HepG2 (cell line): Measurements from ENCODE around the gene PRICKLE3. TPM values are rescaled to one million over a fixed set of nuclear protein-coding genes. Genes with fewer than 3 reads are reported as not detected.

Experiments
- PHF21A ChIP-seq: sonication (generic); formaldehyde crosslinking; IDR thresholded peaks from 2 replicates; pipeline ENCODE4 v1.5.0; 2020; ENCODE audit warnings: mild to moderate bottlenecking, missing genetic modification reagents
- ZNF326 ChIP-seq: sonication (generic); formaldehyde crosslinking; IDR thresholded peaks from 2 replicates; pipeline ENCODE4 v1.4.0; 2020; ENCODE audit warnings: missing genetic modification reagents, borderline replicate concordance
- polyA plus RNA-seq, 8 experiments: library from polyadenylated mRNA; depleted of rRNA in 3 of 8; stranded (reverse) in 7 of 8; unstranded in 1 of 8; fragments of >200 nt; fragmentation: Illumina TruSeq in 4 of 8; extraction: Trizol in 4 of 8; gene quantifications; 2 replicates each; pipeline versions ENCODE4 v1.2.1 to v1.2.3, GENCODE V29; 2011 to 2016; ENCODE audit warnings: low read depth in 4 of 8, missing spikeins in 1 of 8, mixed read lengths in 1 of 8; ENCODE audit not compliant: insufficient read depth in 1 of 8
- total RNA-seq, 5 experiments: library from RNA; depleted of rRNA; stranded (reverse); fragments of >200 nt; fragmentation: Illumina TruSeq; extraction: Trizol; gene quantifications; 2 replicates each; pipeline ENCODE4 v1.2.3, GENCODE V29; 2016; ENCODE audit warnings: low read depth in 1 of 5
- TF ChIP-seq, protein P1 (sequence below): sonication (generic); formaldehyde crosslinking; IDR thresholded peaks from 2 replicates; pipeline ENCODE4 v1.4.0; 2020; ENCODE audit warnings: missing genetic modification reagents
- TF ChIP-seq, protein P2 (sequence below): sonication (generic); formaldehyde crosslinking; IDR thresholded peaks from 2 replicates; pipeline ENCODE4 v1.8.0; 2022; ENCODE audit warnings: missing genetic modification reagents, mild to moderate bottlenecking, moderate library complexity, borderline replicate concordance
- TF ChIP-seq, protein P3 (sequence below): sonication (generic); formaldehyde crosslinking; IDR thresholded peaks from 2 replicates; pipeline ENCODE4 v1.4.0; 2020; ENCODE audit warnings: missing genetic modification reagents
- TF ChIP-seq, protein P4 (sequence below): sonication (generic); formaldehyde crosslinking; IDR thresholded peaks from 2 replicates; pipeline ENCODE4 v1.5.0; 2020; ENCODE audit warnings: mild to moderate bottlenecking, missing genetic modification reagents
- TF ChIP-seq, protein P5 (sequence below): IDR thresholded peaks from 2 replicates; pipeline ENCODE4 v1.4.0; 2020; ENCODE audit warnings: mild to moderate bottlenecking, missing genetic modification reagents
- TF ChIP-seq, protein P6 (sequence below): sonication (generic); formaldehyde crosslinking; IDR thresholded peaks from 2 replicates; pipeline ENCODE4 v1.4.0; 2020; ENCODE audit warnings: mild to moderate bottlenecking, missing genetic modification reagents
- TF ChIP-seq, protein P7 (sequence below): fragments of 450-650 bp; IDR thresholded peaks from 2 replicates; pipeline ENCODE4 v1.6.1; 2017
- TF ChIP-seq, protein P8 (sequence below): conservative IDR thresholded peaks from 2 replicates; pipeline ENCODE4 v1.6.1; 2018; ENCODE audit warnings: missing genetic modification reagents

Gene PRICKLE3
- total and polyA plus RNA-seq, 2 of the 13 experiments (the other 11 are each of a cell fraction or from before 2014, with no cell fraction given), result 2.6 TPM

DNA sequence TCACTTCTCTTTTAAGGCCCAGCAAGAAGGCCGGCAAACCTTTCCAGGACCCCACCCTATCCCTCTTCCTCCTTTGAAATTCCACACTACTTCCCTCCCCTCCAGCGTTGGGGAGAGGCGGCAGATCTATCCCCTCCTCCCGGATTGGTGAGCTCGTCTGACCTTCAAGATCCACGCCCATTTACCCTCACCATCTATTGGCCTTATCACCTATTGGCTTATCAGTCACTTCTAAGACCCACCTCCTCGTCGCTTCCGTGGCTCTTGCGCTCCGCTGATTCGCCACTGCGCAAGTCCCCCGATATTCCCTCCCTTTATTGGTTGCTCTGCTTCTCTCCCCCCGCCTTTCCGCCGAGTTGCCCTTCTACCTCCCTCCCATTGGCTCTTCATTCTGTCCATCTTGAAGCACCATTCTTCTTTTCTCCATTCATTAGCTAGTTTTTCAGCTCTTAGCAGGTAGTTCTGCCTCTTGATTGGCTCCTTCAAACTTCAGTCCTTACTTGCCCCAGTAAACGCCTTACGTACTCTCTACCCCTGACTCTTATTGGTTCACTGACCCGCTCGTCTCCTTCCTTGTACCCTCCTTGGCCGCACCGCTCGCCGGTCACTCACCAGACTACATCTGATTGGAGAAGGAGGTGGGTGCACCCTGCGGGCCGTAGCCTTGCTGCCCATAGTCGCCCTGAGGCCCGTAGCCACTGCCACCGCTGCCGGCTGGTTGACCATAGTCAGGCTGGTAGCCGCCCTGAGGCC lies 4.8 kb upstream of the PRICKLE3 start (continued):
- TF ChIP-seq, protein P1, sequence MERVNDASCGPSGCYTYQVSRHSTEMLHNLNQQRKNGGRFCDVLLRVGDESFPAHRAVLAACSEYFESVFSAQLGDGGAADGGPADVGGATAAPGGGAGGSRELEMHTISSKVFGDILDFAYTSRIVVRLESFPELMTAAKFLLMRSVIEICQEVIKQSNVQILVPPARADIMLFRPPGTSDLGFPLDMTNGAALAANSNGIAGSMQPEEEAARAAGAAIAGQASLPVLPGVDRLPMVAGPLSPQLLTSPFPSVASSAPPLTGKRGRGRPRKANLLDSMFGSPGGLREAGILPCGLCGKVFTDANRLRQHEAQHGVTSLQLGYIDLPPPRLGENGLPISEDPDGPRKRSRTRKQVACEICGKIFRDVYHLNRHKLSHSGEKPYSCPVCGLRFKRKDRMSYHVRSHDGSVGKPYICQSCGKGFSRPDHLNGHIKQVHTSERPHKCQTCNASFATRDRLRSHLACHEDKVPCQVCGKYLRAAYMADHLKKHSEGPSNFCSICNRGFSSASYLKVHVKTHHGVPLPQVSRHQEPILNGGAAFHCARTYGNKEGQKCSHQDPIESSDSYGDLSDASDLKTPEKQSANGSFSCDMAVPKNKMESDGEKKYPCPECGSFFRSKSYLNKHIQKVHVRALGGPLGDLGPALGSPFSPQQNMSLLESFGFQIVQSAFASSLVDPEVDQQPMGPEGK (CRISPR knock-in tag), result no peak
- TF ChIP-seq, protein P2, sequence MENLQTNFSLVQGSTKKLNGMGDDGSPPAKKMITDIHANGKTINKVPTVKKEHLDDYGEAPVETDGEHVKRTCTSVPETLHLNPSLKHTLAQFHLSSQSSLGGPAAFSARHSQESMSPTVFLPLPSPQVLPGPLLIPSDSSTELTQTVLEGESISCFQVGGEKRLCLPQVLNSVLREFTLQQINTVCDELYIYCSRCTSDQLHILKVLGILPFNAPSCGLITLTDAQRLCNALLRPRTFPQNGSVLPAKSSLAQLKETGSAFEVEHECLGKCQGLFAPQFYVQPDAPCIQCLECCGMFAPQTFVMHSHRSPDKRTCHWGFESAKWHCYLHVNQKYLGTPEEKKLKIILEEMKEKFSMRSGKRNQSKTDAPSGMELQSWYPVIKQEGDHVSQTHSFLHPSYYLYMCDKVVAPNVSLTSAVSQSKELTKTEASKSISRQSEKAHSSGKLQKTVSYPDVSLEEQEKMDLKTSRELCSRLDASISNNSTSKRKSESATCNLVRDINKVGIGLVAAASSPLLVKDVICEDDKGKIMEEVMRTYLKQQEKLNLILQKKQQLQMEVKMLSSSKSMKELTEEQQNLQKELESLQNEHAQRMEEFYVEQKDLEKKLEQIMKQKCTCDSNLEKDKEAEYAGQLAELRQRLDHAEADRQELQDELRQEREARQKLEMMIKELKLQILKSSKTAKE (CRISPR knock-in tag), result no peak
- TF ChIP-seq, protein P3, sequence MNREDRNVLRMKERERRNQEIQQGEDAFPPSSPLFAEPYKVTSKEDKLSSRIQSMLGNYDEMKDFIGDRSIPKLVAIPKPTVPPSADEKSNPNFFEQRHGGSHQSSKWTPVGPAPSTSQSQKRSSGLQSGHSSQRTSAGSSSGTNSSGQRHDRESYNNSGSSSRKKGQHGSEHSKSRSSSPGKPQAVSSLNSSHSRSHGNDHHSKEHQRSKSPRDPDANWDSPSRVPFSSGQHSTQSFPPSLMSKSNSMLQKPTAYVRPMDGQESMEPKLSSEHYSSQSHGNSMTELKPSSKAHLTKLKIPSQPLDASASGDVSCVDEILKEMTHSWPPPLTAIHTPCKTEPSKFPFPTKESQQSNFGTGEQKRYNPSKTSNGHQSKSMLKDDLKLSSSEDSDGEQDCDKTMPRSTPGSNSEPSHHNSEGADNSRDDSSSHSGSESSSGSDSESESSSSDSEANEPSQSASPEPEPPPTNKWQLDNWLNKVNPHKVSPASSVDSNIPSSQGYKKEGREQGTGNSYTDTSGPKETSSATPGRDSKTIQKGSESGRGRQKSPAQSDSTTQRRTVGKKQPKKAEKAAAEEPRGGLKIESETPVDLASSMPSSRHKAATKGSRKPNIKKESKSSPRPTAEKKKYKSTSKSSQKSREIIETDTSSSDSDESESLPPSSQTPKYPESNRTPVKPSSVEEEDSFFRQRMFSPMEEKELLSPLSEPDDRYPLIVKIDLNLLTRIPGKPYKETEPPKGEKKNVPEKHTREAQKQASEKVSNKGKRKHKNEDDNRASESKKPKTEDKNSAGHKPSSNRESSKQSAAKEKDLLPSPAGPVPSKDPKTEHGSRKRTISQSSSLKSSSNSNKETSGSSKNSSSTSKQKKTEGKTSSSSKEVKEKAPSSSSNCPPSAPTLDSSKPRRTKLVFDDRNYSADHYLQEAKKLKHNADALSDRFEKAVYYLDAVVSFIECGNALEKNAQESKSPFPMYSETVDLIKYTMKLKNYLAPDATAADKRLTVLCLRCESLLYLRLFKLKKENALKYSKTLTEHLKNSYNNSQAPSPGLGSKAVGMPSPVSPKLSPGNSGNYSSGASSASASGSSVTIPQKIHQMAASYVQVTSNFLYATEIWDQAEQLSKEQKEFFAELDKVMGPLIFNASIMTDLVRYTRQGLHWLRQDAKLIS (CRISPR knock-in tag), result no peak
- TF ChIP-seq PHF21A (CRISPR knock-in tag), result no peak; the same call in 1 of the 2 replicates
- TF ChIP-seq, protein P4, sequence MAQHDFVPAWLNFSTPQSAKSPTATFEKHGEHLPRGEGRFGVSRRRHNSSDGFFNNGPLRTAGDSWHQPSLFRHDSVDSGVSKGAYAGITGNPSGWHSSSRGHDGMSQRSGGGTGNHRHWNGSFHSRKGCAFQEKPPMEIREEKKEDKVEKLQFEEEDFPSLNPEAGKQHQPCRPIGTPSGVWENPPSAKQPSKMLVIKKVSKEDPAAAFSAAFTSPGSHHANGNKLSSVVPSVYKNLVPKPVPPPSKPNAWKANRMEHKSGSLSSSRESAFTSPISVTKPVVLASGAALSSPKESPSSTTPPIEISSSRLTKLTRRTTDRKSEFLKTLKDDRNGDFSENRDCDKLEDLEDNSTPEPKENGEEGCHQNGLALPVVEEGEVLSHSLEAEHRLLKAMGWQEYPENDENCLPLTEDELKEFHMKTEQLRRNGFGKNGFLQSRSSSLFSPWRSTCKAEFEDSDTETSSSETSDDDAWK (CRISPR knock-in tag), result no peak
- TF ChIP-seq, protein P5, sequence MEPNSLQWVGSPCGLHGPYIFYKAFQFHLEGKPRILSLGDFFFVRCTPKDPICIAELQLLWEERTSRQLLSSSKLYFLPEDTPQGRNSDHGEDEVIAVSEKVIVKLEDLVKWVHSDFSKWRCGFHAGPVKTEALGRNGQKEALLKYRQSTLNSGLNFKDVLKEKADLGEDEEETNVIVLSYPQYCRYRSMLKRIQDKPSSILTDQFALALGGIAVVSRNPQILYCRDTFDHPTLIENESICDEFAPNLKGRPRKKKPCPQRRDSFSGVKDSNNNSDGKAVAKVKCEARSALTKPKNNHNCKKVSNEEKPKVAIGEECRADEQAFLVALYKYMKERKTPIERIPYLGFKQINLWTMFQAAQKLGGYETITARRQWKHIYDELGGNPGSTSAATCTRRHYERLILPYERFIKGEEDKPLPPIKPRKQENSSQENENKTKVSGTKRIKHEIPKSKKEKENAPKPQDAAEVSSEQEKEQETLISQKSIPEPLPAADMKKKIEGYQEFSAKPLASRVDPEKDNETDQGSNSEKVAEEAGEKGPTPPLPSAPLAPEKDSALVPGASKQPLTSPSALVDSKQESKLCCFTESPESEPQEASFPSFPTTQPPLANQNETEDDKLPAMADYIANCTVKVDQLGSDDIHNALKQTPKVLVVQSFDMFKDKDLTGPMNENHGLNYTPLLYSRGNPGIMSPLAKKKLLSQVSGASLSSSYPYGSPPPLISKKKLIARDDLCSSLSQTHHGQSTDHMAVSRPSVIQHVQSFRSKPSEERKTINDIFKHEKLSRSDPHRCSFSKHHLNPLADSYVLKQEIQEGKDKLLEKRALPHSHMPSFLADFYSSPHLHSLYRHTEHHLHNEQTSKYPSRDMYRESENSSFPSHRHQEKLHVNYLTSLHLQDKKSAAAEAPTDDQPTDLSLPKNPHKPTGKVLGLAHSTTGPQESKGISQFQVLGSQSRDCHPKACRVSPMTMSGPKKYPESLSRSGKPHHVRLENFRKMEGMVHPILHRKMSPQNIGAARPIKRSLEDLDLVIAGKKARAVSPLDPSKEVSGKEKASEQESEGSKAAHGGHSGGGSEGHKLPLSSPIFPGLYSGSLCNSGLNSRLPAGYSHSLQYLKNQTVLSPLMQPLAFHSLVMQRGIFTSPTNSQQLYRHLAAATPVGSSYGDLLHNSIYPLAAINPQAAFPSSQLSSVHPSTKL (CRISPR knock-in tag), result no peak
- TF ChIP-seq ZNF326 (CRISPR knock-in tag), result no peak
- TF ChIP-seq, protein P6, sequence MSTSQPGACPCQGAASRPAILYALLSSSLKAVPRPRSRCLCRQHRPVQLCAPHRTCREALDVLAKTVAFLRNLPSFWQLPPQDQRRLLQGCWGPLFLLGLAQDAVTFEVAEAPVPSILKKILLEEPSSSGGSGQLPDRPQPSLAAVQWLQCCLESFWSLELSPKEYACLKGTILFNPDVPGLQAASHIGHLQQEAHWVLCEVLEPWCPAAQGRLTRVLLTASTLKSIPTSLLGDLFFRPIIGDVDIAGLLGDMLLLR (CRISPR knock-in tag), result no peak
- TF ChIP-seq, protein P7, sequence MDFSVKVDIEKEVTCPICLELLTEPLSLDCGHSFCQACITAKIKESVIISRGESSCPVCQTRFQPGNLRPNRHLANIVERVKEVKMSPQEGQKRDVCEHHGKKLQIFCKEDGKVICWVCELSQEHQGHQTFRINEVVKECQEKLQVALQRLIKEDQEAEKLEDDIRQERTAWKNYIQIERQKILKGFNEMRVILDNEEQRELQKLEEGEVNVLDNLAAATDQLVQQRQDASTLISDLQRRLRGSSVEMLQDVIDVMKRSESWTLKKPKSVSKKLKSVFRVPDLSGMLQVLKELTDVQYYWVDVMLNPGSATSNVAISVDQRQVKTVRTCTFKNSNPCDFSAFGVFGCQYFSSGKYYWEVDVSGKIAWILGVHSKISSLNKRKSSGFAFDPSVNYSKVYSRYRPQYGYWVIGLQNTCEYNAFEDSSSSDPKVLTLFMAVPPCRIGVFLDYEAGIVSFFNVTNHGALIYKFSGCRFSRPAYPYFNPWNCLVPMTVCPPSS, result no peak
- TF ChIP-seq, protein P8, sequence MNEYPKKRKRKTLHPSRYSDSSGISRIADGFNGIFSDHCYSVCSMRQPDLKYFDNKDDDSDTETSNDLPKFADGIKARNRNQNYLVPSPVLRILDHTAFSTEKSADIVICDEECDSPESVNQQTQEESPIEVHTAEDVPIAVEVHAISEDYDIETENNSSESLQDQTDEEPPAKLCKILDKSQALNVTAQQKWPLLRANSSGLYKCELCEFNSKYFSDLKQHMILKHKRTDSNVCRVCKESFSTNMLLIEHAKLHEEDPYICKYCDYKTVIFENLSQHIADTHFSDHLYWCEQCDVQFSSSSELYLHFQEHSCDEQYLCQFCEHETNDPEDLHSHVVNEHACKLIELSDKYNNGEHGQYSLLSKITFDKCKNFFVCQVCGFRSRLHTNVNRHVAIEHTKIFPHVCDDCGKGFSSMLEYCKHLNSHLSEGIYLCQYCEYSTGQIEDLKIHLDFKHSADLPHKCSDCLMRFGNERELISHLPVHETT, result no peak
